ENCODE results near the gene MTFR1L.

The MTFR1L gene

DNA sequence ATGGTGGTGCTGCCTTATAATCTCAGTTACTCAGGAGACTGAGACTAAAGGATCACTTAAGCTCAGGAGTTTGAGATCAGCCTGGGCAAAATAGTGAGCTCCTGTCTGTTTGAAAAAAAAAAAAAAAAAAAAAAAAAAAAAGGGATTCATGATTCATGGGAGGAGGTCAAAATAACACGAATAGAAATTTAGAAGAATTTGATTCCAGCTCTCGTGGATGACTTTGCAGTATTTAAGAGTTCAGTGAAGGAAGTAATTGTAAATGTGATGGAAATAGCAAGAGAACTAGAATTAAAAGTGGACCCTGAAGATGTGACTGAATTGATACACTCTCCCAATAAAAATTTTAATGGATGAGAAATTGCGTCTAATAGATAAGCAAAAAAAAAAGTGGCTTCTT, 23.7 kb downstream of the MTFR1L start:
- Histone ChIP-seq H3K27me3 (ENCODE audit: control insufficient read depth in 2 of 2, insufficient read depth in 2 of 2, low read length in 2 of 2) (no peaks in the 10 kb centered on the region), H3K4me3 (ENCODE audit: low read length in 2 of 2) (no peak overlapping the region), H3K9ac (ENCODE audit: low read depth in 1 of 2, low read length in 2 of 2) (no peak overlapping the region), H3K36me3 (ENCODE audit: control insufficient read depth in 2 of 2, insufficient read depth in 2 of 2, low read length in 2 of 2) (no peaks in the 10 kb centered on the region), H3K4me1 (ENCODE audit: control insufficient read depth in 2 of 2, insufficient read depth in 2 of 2, low read length in 2 of 2) (peaks cover 0 to 2% of the 10 kb centered on the region in 2 donors), H3K9me3 (ENCODE audit: control insufficient read depth in 2 of 2, low read length in 2 of 2) (no peaks in the 10 kb centered on the region), H3K27ac (ENCODE audit: low read depth in 2 of 2, low read length in 2 of 2) (no peak overlapping the region)

- Histone ChIP-seq H3K4me3 (ENCODE audit: low read length in 2 of 2) (no peak overlapping the region), H3K9ac (ENCODE audit: low read depth in 1 of 2, low read length in 2 of 2) (no peak overlapping the region), H3K27me3 (ENCODE audit: control insufficient read depth in 2 of 2, insufficient read depth in 2 of 2, low read length in 2 of 2) (no peaks in the 10 kb centered on the region), H3K27ac (ENCODE audit: low read depth in 2 of 2, low read length in 2 of 2) (no peak overlapping the region), H3K9me3 (ENCODE audit: control insufficient read depth in 2 of 2, low read length in 2 of 2) (no peaks in the 10 kb centered on the region), H3K4me1 (ENCODE audit: control insufficient read depth in 2 of 2, insufficient read depth in 2 of 2, low read length in 2 of 2) (peaks cover 0 to 2% of the 10 kb centered on the region in 2 donors), H3K36me3 (ENCODE audit: control insufficient read depth in 2 of 2, insufficient read depth in 2 of 2, low read length in 2 of 2) (no peaks in the 10 kb centered on the region)
Measured at GRCh38 chr1:25844536-25845337, 25.0 kb downstream of the MTFR1L start.

DNA sequence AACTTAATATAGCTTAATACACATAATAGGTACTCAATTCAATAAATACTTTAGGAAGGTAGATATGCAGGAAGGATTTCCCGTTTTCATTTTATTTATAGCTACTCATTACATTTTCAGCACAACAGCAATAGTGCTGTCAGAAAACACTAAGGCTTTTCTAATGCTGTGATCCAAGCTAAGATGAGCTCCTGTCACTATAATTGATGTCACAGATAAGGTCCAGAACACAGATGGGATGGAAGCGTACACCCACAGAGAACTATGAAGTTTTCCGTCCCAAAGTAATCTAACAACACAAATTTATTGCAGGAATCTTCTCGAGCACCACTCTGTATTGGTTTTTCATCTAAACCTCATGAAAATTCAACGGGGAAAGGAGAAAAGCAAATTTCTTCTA, 25.9 kb downstream of the MTFR1L start:
- Histone ChIP-seq H3K9ac (ENCODE audit: low read depth in 1 of 2, low read length in 2 of 2) (no peak overlapping the region), H3K27me3 (ENCODE audit: control insufficient read depth in 2 of 2, insufficient read depth in 2 of 2, low read length in 2 of 2) (no peaks in the 10 kb centered on the region), H3K36me3 (ENCODE audit: control insufficient read depth in 2 of 2, insufficient read depth in 2 of 2, low read length in 2 of 2) (no peaks in the 10 kb centered on the region), H3K4me3 (ENCODE audit: low read length in 2 of 2) (no peak overlapping the region), H3K27ac (ENCODE audit: low read depth in 2 of 2, low read length in 2 of 2) (no peak overlapping the region), H3K4me1 (ENCODE audit: control insufficient read depth in 2 of 2, insufficient read depth in 2 of 2, low read length in 2 of 2) (peaks cover 0 to 2% of the 10 kb centered on the region in 2 donors), H3K9me3 (ENCODE audit: control insufficient read depth in 2 of 2, low read length in 2 of 2) (no peaks in the 10 kb centered on the region)

GRCh38 chr1:25847929-25848328, 28.2 kb downstream of the MTFR1L start:
- no peaks in the 10 kb centered on the region for H3K9me3 ChIP-seq (ENCODE audit: control insufficient read depth in 2 of 2, low read length in 2 of 2)
- no peaks in the 10 kb centered on the region for H3K27me3 ChIP-seq (ENCODE audit: control insufficient read depth in 2 of 2, insufficient read depth in 2 of 2, low read length in 2 of 2)
- no peak overlapping the region for H3K9ac ChIP-seq (ENCODE audit: low read depth in 1 of 2, low read length in 2 of 2)
- no peaks in the 10 kb centered on the region for H3K4me1 ChIP-seq (ENCODE audit: control insufficient read depth in 2 of 2, insufficient read depth in 2 of 2, low read length in 2 of 2)
- H3K36me3 ChIP-seq (ENCODE audit: control insufficient read depth in 2 of 2, insufficient read depth in 2 of 2, low read length in 2 of 2): no peaks in the 10 kb centered on the region
- H3K4me3 ChIP-seq (ENCODE audit: low read length in 2 of 2): no peak overlapping the region
- no peak overlapping the region for H3K27ac ChIP-seq (ENCODE audit: low read depth in 2 of 2, low read length in 2 of 2)

DNA sequence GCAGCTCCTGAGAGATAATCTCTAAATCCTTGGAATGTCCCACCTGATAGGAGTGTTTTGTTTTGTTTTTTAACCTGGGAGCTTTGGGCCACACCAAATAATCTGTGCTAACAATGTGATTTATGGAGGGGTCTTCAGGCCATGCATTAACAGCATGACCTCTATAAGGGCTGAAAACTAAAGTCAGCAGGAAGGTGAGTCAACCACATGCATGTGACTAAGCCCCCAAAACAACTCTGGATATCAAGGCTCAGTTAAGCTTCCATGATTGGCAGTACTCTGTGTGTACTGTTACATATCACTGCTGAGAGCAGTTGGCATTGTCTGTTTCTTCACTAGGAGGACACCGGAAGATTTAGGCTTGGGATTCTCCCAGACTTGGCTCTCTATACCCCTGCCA, 28.8 kb downstream of the MTFR1L start:
- Histone ChIP-seq H3K36me3 (ENCODE audit: control insufficient read depth in 2 of 2, insufficient read depth in 2 of 2, low read length in 2 of 2) (no peaks in the 10 kb centered on the region), H3K4me3 (ENCODE audit: low read length in 2 of 2) (no peak overlapping the region), H3K9me3 (ENCODE audit: control insufficient read depth in 2 of 2, low read length in 2 of 2) (no peaks in the 10 kb centered on the region), H3K27ac (ENCODE audit: low read depth in 2 of 2, low read length in 2 of 2) (no peak overlapping the region), H3K27me3 (ENCODE audit: control insufficient read depth in 2 of 2, insufficient read depth in 2 of 2, low read length in 2 of 2) (no peaks in the 10 kb centered on the region), H3K4me1 (ENCODE audit: control insufficient read depth in 2 of 2, insufficient read depth in 2 of 2, low read length in 2 of 2) (no peaks in the 10 kb centered on the region), H3K9ac (ENCODE audit: low read depth in 1 of 2, low read length in 2 of 2) (no peak overlapping the region)

- H3K27me3 ChIP-seq (ENCODE audit: control insufficient read depth in 2 of 2, insufficient read depth in 2 of 2, low read length in 2 of 2): no peaks in the 10 kb centered on the region
- H3K9me3 ChIP-seq (ENCODE audit: control insufficient read depth in 2 of 2, low read length in 2 of 2): no peaks in the 10 kb centered on the region
- no peak overlapping the region for H3K27ac ChIP-seq (ENCODE audit: low read depth in 2 of 2, low read length in 2 of 2)
- no peak overlapping the region for H3K4me3 ChIP-seq (ENCODE audit: low read length in 2 of 2)
- H3K4me1 ChIP-seq (ENCODE audit: control insufficient read depth in 2 of 2, insufficient read depth in 2 of 2, low read length in 2 of 2): peaks cover 7% of the 10 kb centered on the region in 2 donors
- no peak overlapping the region for H3K9ac ChIP-seq (ENCODE audit: low read depth in 1 of 2, low read length in 2 of 2)
- no peaks in the 10 kb centered on the region for H3K36me3 ChIP-seq (ENCODE audit: control insufficient read depth in 2 of 2, insufficient read depth in 2 of 2, low read length in 2 of 2)
Measured at GRCh38 chr1:25854554-25854953, 34.8 kb downstream of the MTFR1L start.

- Histone ChIP-seq H3K4me1 (ENCODE audit: control insufficient read depth in 2 of 2, insufficient read depth in 2 of 2, low read length in 2 of 2) (peaks cover 7 to 18% of the 10 kb centered on the region in 2 donors), H3K36me3 (ENCODE audit: control insufficient read depth in 2 of 2, insufficient read depth in 2 of 2, low read length in 2 of 2) (no peaks in the 10 kb centered on the region), H3K9ac (ENCODE audit: low read depth in 1 of 2, low read length in 2 of 2) (no peak overlapping the region), H3K27me3 (ENCODE audit: control insufficient read depth in 2 of 2, insufficient read depth in 2 of 2, low read length in 2 of 2) (no peaks in the 10 kb centered on the region), H3K4me3 (ENCODE audit: low read length in 2 of 2) (no peak overlapping the region), H3K27ac (ENCODE audit: low read depth in 2 of 2, low read length in 2 of 2) (no peak overlapping the region), H3K9me3 (ENCODE audit: control insufficient read depth in 2 of 2, low read length in 2 of 2) (no peaks in the 10 kb centered on the region)
Measured at GRCh38 chr1:25856856-25857255, 37.1 kb downstream of the MTFR1L start.

- peaks cover 7 to 18% of the 10 kb centered on the region in 2 donors for H3K4me1 ChIP-seq (ENCODE audit: control insufficient read depth in 2 of 2, insufficient read depth in 2 of 2, low read length in 2 of 2)
- peaks cover 0 to 4% of the 10 kb centered on the region in 2 donors for H3K36me3 ChIP-seq (ENCODE audit: control insufficient read depth in 2 of 2, insufficient read depth in 2 of 2, low read length in 2 of 2)
- peak overlapping the region in 1 of 2 donors; percentile 81 for H3K9ac ChIP-seq (ENCODE audit: low read depth in 1 of 2, low read length in 2 of 2)
- H3K27ac ChIP-seq (ENCODE audit: low read depth in 2 of 2, low read length in 2 of 2): no peak overlapping the region
- H3K27me3 ChIP-seq (ENCODE audit: control insufficient read depth in 2 of 2, insufficient read depth in 2 of 2, low read length in 2 of 2): no peaks in the 10 kb centered on the region
- H3K9me3 ChIP-seq (ENCODE audit: control insufficient read depth in 2 of 2, low read length in 2 of 2): no peaks in the 10 kb centered on the region
- peak overlapping the region; percentile 71 to 89 for H3K4me3 ChIP-seq (ENCODE audit: low read length in 2 of 2)
Measured at GRCh38 chr1:25858494-25858893, 38.7 kb downstream of the MTFR1L start.

DNA sequence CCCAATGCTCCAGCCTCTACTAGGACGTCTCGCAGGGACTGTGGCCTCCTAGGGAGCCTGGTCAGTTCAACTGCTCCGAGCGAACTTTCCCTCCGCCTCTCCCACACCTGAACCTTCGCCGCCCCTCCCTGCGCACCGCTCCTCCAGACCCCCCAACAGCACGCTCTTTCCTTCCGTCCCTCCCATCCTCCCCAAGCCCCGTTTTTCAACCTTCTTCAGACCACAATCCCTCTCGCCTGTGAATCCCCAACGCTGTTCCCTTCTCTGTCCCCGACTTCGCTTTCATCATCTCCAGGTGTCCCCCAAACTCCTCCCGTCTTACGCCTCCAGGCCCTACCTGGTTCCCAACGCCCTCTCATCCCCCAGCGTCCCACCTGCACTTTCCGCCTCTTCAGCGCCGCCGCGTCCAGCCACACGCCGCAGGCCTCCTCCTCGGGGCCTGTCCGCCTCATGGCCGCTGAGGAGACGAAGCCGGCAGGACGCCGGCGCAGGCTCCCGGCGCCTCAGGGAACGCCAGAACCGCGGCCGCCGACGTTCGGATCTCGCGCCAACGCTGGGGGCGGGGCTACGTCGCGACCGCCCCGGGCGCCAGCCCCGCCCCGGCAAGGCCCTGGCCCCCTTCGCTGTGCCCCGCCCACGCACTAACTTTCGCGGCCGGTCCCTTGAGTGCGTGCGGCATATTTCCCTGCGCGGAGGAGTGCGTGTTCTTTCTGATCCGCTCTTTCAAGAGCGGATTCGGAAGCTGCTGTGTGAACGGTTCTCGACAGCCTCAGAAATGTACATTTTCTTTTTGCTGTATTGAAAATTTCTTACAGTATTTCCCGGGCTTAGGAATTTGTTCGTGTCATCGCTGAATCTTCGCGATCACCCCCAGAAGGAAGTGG, 39.4 kb downstream of the MTFR1L start, which contains the start of gene AUNIP:
Gene AUNIP, minus strand, starts transcription at position 552 of the 884 bp plus-strand sequence. Its CDS starts 100 bp downstream, at position 452.
- Histone ChIP-seq H3K4me1 (ENCODE audit: control insufficient read depth in 2 of 2, insufficient read depth in 2 of 2, low read length in 2 of 2) (peaks cover 7 to 18% of the 10 kb centered on the region in 2 donors), H3K9me3 (ENCODE audit: control insufficient read depth in 2 of 2, low read length in 2 of 2) (no peaks in the 10 kb centered on the region), H3K36me3 (ENCODE audit: control insufficient read depth in 2 of 2, insufficient read depth in 2 of 2, low read length in 2 of 2) (peaks cover 0 to 4% of the 10 kb centered on the region in 2 donors), H3K4me3 (ENCODE audit: low read length in 2 of 2) (peak within 1 kb of the TSS; percentile 71 to 89), H3K9ac (ENCODE audit: low read depth in 1 of 2, low read length in 2 of 2) (peak within 1 kb of the TSS; percentile 81 to 89), H3K27ac (ENCODE audit: low read depth in 2 of 2, low read length in 2 of 2) (peak within 1 kb of the TSS; percentile 78), H3K27me3 (ENCODE audit: control insufficient read depth in 2 of 2, insufficient read depth in 2 of 2, low read length in 2 of 2) (no peaks in the 10 kb centered on the region)
